GM21515 (cell line): ENCODE measurements around the gene NRARP.
A peak's percentile ranks its signal among the peaks of the same experiment; 100 is the strongest.
"Not testable (repeated sequence)": the region's sequence is repeated elsewhere in the genome, so short reads cannot be mapped to it uniquely, and the experiment has no call there.

ENCODE experiments used
- ATAC-seq: cut with Tn5 transposase; IDR thresholded peaks from one replicate; pipeline ENCODE4 v1.9.1; 2021; ENCODE audit not compliant: unreplicated experiment

Gene NRARP

GRCh38 chr9:137265496-137266161, 36.4 kb downstream of the NRARP start:
- ATAC-seq: no peak

GRCh38 chr9:137264067-137264466, 38.0 kb downstream of the NRARP start:
- no peak for ATAC-seq

- ATAC-seq: no peak
Observed at GRCh38 chr9:137263506-137263905, 38.6 kb downstream of the NRARP start.

GRCh38 chr9:137262909-137263285, 39.2 kb downstream of the NRARP start:
- ATAC-seq: no peak

GRCh38 chr9:137262173-137262908, 39.7 kb downstream of the NRARP start:
- ATAC-seq: not testable (repeated sequence)

GRCh38 chr9:137256856-137257255, 45.2 kb downstream of the NRARP start:
- ATAC-seq: no peak

- no peak for ATAC-seq
Observed at GRCh38 chr9:137256362-137256761, 45.7 kb downstream of the NRARP start.

GRCh38 chr9:137255448-137256114, 46.5 kb downstream of the NRARP start:
- peak; percentile 15 for ATAC-seq

- peak; percentile 78 for ATAC-seq
Observed at GRCh38 chr9:137254624-137255447, 47.2 kb downstream of the NRARP start, which contains the start of gene NELFB. Gene NELFB, plus strand, starts transcription at chr9:137255327.

- ATAC-seq: no peak
Observed at GRCh38 chr9:137253717-137254623, 48.1 kb downstream of the NRARP start.

GRCh38 chr9:137252555-137253506, 49.2 kb downstream of the NRARP start:
- no peak for ATAC-seq

- no peak for ATAC-seq
Observed at GRCh38 chr9:137251490-137252268, 50.4 kb downstream of the NRARP start.

GRCh38 chr9:137251194-137251461, 50.9 kb downstream of the NRARP start, which contains the start of gene STPG3:
Gene STPG3, plus strand, starts transcription at chr9:137251286. Its CDS starts 1 bp downstream, at chr9:137251287.
- ATAC-seq: no peak

- ATAC-seq: no peak
Observed at GRCh38 chr9:137250329-137251193, 51.5 kb downstream of the NRARP start.
